Prostate gland (tissue), 2 donors: ENCODE data around the gene ALKBH3. TPM values are rescaled to one million over a fixed set of nuclear protein-coding genes. Genes with fewer than 3 reads are reported as not detected.

ENCODE experiments used
- DNase-seq: peaks from one replicate; pipeline ENCODE4 v3.0.0-alpha.2; 2019; ENCODE audit warnings: low spot score
- H3K27ac ChIP-seq, 2 donors: fragments of 200-600 bp; sonication (generic); 2 replicates each; pipeline ENCODE4 v1.5.1; 2017 to 2019
- H3K27me3 ChIP-seq: fragments of 200-600 bp; sonication (generic); replicated peaks from 2 replicates; pipeline ENCODE4 v1.5.1; 2019; ENCODE audit not compliant: insufficient read depth
- H3K36me3 ChIP-seq, 2 donors: fragments of 200-600 bp; sonication (generic); 1 replicate in 1 of 2; 2 replicates in 1 of 2; pipeline versions ENCODE4 v1.5.1 to v1.8.1; 2017 to 2019
- H3K4me1 ChIP-seq: fragments of 200-600 bp; sonication (generic); replicated peaks from 2 replicates; pipeline ENCODE4 v1.5.1; 2019
- H3K4me3 ChIP-seq, 2 donors: fragments of 200-600 bp; sonication (generic); 2 replicates each; pipeline ENCODE4 v1.5.1; 2017 to 2019
- H3K9me3 ChIP-seq: fragments of 200-600 bp; sonication (generic); 2 replicates; pipeline ENCODE4 v1.5.1; 2017
- POLR2A ChIP-seq: fragments of 450-650 bp; IDR thresholded peaks from one replicate; pipeline ENCODE4 v1.6.1; 2016; ENCODE audit warnings: antibody characterized with exemption, mild to moderate bottlenecking
- POLR2AphosphoS5 ChIP-seq: sonication (generic); formaldehyde crosslinking; IDR thresholded peaks from one replicate; pipeline ENCODE4 v1.6.1; 2017; ENCODE audit warnings: antibody characterized with exemption
- WGBS: methylation state at CpG from one replicate; pipeline ENCODE4 v1.1.5; 2018; 5-methylcytosine and 5-hydroxymethylcytosine counted together
- intact Hi-C: fragments of 100-400 bp; cut with DNase I; formaldehyde crosslinking; loops from one replicate; pipeline ENCODE4 v1.14.2; 2022
- total RNA-seq, 2 donors: library from RNA; depleted of rRNA; stranded (reverse); fragments of >200 nt; gene quantifications; one replicate each; pipeline ENCODE4 v1.1.0, GENCODE V29; 2016
- TF ChIP-seq, protein P1 (sequence below), 4 experiments: fragments of 200-600 bp in 2 of 4; fragments of 450-650 bp in 2 of 4; sonication (generic) in 2 of 4; IDR thresholded peaks; 1 replicate in 3 of 4; 2 replicates in 1 of 4; pipeline ENCODE4 v1.5.1; 2016 to 2019; ENCODE audit warnings: antibody characterized with exemption in 4 of 4, mild to moderate bottlenecking in 2 of 4, moderate library complexity in 2 of 4

Gene ALKBH3
- total RNA-seq, 2 donors from 2014 or later, result 37.6 to 55.7 TPM

DNA sequence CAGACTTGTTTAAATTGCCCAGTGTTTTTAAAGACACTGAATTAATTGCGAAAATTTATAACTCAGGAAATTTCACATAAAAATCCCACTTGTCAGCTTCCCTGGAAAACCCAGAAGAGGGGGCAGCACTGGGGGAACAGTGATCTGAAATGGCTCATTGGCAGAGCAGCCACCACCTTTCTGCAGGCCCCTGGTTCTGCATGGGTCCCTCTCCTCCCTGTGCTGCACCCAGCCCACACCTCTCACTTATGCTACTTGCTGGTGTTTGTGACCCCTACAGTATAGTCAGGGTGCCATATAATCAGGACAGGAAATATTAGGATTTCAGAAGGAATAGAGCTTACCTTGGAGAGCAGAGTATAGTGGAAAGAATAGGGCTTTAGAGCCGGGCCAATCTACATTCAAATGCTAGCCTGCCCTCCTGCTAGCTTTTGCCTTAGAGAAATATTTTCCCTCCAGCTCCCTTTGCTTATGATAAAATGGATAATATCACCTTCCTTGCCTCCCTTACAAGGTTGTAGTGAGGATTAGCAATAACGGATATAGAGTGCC lies 33.3 kb downstream of the ALKBH3 start:
- Histone ChIP-seq H3K9me3 (no peaks in the 10 kb centered on the region), H3K36me3 (no peaks in the 10 kb centered on the region), H3K4me1 (no peaks in the 10 kb centered on the region), H3K27ac (no peak overlapping the region), H3K4me3 (no peak overlapping the region), H3K27me3 (no peaks in the 10 kb centered on the region)
- TF ChIP-seq, protein P1, sequence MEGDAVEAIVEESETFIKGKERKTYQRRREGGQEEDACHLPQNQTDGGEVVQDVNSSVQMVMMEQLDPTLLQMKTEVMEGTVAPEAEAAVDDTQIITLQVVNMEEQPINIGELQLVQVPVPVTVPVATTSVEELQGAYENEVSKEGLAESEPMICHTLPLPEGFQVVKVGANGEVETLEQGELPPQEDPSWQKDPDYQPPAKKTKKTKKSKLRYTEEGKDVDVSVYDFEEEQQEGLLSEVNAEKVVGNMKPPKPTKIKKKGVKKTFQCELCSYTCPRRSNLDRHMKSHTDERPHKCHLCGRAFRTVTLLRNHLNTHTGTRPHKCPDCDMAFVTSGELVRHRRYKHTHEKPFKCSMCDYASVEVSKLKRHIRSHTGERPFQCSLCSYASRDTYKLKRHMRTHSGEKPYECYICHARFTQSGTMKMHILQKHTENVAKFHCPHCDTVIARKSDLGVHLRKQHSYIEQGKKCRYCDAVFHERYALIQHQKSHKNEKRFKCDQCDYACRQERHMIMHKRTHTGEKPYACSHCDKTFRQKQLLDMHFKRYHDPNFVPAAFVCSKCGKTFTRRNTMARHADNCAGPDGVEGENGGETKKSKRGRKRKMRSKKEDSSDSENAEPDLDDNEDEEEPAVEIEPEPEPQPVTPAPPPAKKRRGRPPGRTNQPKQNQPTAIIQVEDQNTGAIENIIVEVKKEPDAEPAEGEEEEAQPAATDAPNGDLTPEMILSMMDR (IDR thresholded peaks at IDR 0.05), result no peak
- TF ChIP-seq POLR2AphosphoS5 (no peak), POLR2A (no peak)
- 88% methylated on average over 3 of the region's 3 CpGs for WGBS
- no peak for DNase-seq
- intact Hi-C loops, result no loop called here

DNA sequence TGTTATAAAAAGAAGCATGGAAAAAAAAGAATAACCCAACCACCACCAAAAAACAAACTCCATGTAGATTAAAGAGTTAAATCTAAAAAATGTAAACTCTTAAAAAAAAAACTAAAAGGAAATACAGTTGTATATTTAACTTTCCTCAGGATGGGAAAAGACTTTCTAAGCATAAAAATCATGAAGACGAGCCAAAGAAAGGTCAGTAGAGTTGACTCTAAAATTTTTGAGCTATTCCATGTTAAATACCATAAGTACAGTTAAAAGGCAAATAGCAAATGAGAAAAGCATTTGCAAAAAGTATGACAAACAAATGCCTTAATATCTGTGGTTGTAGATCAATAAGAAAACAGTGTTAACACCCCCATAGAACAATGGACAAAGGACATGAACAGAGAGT lies 33.8 kb downstream of the ALKBH3 start:
- intact Hi-C loops, result no loop called here
- no peaks in the 10 kb centered on the region for H3K4me1 ChIP-seq
- WGBS, result 87% methylated on average over 1 of the region's 1 CpG
- no peak for DNase-seq
- no peaks in the 10 kb centered on the region for H3K27me3 ChIP-seq
- no peaks in the 10 kb centered on the region for H3K36me3 ChIP-seq
- no peak overlapping the region for H3K27ac ChIP-seq
- no peak overlapping the region for H3K4me3 ChIP-seq
- no peaks in the 10 kb centered on the region for H3K9me3 ChIP-seq
- TF ChIP-seq POLR2AphosphoS5 (no peak), POLR2A (no peak)
- TF ChIP-seq, protein P1 (IDR thresholded peaks at IDR 0.05), result no peak

DNA sequence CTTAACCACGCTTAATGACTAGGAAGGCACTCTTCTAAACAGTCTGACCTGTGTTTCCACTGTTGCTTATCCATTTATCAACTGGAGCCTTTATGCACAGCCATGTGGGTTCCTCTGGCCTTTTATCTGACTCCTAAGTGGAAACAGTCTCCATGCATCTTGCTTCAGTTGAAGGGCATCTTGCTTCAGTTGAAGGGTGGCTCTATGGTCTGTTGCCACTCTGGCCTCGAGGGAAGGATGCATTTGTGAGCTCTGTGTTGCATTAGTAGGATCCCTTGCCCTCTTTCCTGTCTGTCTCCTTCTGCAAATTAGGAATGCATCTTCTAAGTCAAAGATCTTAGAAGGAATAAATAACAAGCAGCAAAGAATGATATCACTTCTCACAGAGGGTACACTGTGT lies 36.0 kb downstream of the ALKBH3 start:
- Histone ChIP-seq H3K4me1 (no peaks in the 10 kb centered on the region), H3K27ac (no peak overlapping the region), H3K9me3 (no peaks in the 10 kb centered on the region), H3K36me3 (no peaks in the 10 kb centered on the region), H3K27me3 (no peaks in the 10 kb centered on the region), H3K4me3 (no peak overlapping the region)
- TF ChIP-seq POLR2AphosphoS5 (no peak), POLR2A (no peak)
- TF ChIP-seq, protein P1 (IDR thresholded peaks at IDR 0.05), result no peak
- 82% methylated on average over 2 of the region's 2 CpGs for WGBS
- no peak for DNase-seq
- intact Hi-C loops, result no loop called here

DNA sequence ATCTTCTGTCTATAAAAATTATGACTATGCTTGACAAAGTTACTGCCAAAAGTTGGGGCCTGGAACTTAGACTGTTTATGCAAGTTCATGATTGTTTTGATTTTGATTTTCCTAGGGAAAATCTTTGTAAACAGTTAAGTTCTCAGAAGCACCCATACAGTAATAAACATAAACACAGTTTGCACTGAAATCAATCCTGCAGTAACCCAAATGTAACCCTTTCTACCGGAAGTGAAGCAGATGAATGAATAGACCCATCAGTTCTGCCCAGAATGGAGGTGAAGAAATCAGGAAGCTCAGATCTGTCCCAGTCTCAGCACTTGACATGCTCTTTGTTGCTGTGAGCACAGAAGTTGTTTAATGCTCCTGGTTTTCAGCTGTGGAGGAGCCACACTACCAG lies 37.2 kb downstream of the ALKBH3 start:
- TF ChIP-seq, protein P1 (IDR thresholded peaks at IDR 0.05), result no peak
- TF ChIP-seq POLR2AphosphoS5, result no peak
- TF ChIP-seq POLR2A, result no peak
- Histone ChIP-seq H3K4me1 (no peaks in the 10 kb centered on the region), H3K27ac (no peak overlapping the region), H3K9me3 (no peaks in the 10 kb centered on the region), H3K4me3 (no peak overlapping the region), H3K27me3 (no peaks in the 10 kb centered on the region), H3K36me3 (no peaks in the 10 kb centered on the region)
- intact Hi-C loops, result no loop called here
- no peak for DNase-seq
- WGBS, result 18% methylated on average over 1 of the region's 1 CpG

DNA sequence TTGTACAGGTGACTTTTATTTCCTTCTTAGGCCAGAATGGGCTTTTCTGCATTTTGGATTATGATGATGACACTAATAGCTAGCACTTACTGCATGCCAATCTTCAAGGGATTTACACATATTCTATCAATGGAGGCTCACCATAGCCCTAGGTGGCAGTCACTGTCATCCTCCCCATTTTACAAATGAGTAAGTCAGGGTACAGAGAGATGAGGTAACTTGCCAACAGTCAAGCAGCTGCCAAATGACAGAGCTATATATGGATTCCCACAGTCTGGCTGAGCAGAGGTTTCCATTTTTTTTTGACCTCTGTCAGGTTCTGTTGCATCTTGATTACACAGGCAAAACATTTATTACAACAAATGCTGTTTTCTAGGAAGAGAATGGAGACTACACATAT lies 38.0 kb downstream of the ALKBH3 start:
- intact Hi-C loops, result no loop called here
- H3K9me3 ChIP-seq, result no peaks in the 10 kb centered on the region
- no peak overlapping the region for H3K4me3 ChIP-seq
- DNase-seq, result no peak
- TF ChIP-seq POLR2A, result no peak
- TF ChIP-seq, protein P1 (IDR thresholded peaks at IDR 0.05), result no peak
- no peak for TF ChIP-seq POLR2AphosphoS5
- H3K27me3 ChIP-seq, result no peaks in the 10 kb centered on the region
- no peaks in the 10 kb centered on the region for H3K4me1 ChIP-seq
- H3K36me3 ChIP-seq, result no peaks in the 10 kb centered on the region
- no peak overlapping the region for H3K27ac ChIP-seq
